ENCODE data around the gene SIRT5.

SIRT5 gene

GRCh38 chr6:13629459-13630116 lies 55.2 kb downstream of the SIRT5 start:
- H3K27ac ChIP-seq (ENCODE audit: low read length): no peak overlapping the region
- no peak overlapping the region for H3K4me2 ChIP-seq (ENCODE audit: low read length)
- H2AFZ ChIP-seq (ENCODE audit: low read depth, low read length): no peak overlapping the region
- peaks cover 13% of the 10 kb centered on the region for H3K36me3 ChIP-seq (replicated peaks; ENCODE audit: low read depth, low read length)
- no peaks in the 10 kb centered on the region for H3K9me3 ChIP-seq (ENCODE audit: insufficient read depth, low read length)
- no peak for TF ChIP-seq EZH2phosphoT487 (IDR thresholded peaks at IDR 0.05; ENCODE audit: low read depth)
- no peak for TF ChIP-seq CTCF (IDR thresholded peaks at IDR 0.05; ENCODE audit: low read depth, low read length)
- no peak overlapping the region for H3K4me3 ChIP-seq (ENCODE audit: low read length)
- no peak overlapping the region for H3K9ac ChIP-seq (ENCODE audit: low read length)
- no peaks in the 10 kb centered on the region for H3K79me2 ChIP-seq (ENCODE audit: low read length)
- H4K20me1 ChIP-seq (ENCODE audit: insufficient read depth, low read length): no peaks in the 10 kb centered on the region
- H3K4me1 ChIP-seq (ENCODE audit: low read length): peaks cover 3% of the 10 kb centered on the region; the same call in 1 of the 2 replicates
- H3K27me3 ChIP-seq (ENCODE audit: low read depth, low read length): no peaks in the 10 kb centered on the region

- Histone ChIP-seq H3K9me3 (ENCODE audit: insufficient read depth, low read length) (no peaks in the 10 kb centered on the region), H3K27ac (ENCODE audit: low read length) (no peak overlapping the region), H3K9ac (ENCODE audit: low read length) (no peak overlapping the region), H3K27me3 (ENCODE audit: low read depth, low read length) (no peaks in the 10 kb centered on the region), H3K4me1 (ENCODE audit: low read length) (peaks cover 3% of the 10 kb centered on the region; the same call in 1 of the 2 replicates), H3K4me2 (ENCODE audit: low read length) (no peak overlapping the region), H3K36me3 (replicated peaks; ENCODE audit: low read depth, low read length) (peaks cover 10% of the 10 kb centered on the region), H3K79me2 (ENCODE audit: low read length) (no peaks in the 10 kb centered on the region), H4K20me1 (ENCODE audit: insufficient read depth, low read length) (no peaks in the 10 kb centered on the region), H3K4me3 (ENCODE audit: low read length) (no peak overlapping the region), H2AFZ (ENCODE audit: low read depth, low read length) (no peak overlapping the region)
- TF ChIP-seq EZH2phosphoT487 (IDR thresholded peaks at IDR 0.05; ENCODE audit: low read depth): no peak
- TF ChIP-seq CTCF (IDR thresholded peaks at IDR 0.05; ENCODE audit: low read depth, low read length): no peak
Observed at GRCh38 chr6:13630499-13630898, 56.1 kb downstream of the SIRT5 start.

- Histone ChIP-seq H3K4me3 (ENCODE audit: low read length) (no peak overlapping the region), H3K9me3 (ENCODE audit: insufficient read depth, low read length) (no peaks in the 10 kb centered on the region), H3K4me1 (ENCODE audit: low read length) (no peaks in the 10 kb centered on the region), H3K9ac (ENCODE audit: low read length) (no peak overlapping the region), H3K36me3 (replicated peaks; ENCODE audit: low read depth, low read length) (peaks cover 5% of the 10 kb centered on the region), H4K20me1 (ENCODE audit: insufficient read depth, low read length) (no peaks in the 10 kb centered on the region), H2AFZ (ENCODE audit: low read depth, low read length) (no peak overlapping the region), H3K27me3 (ENCODE audit: low read depth, low read length) (no peaks in the 10 kb centered on the region), H3K4me2 (ENCODE audit: low read length) (no peak overlapping the region), H3K79me2 (ENCODE audit: low read length) (no peaks in the 10 kb centered on the region), H3K27ac (ENCODE audit: low read length) (no peak overlapping the region)
- TF ChIP-seq CTCF (IDR thresholded peaks at IDR 0.05; ENCODE audit: low read depth, low read length): no peak
- TF ChIP-seq EZH2phosphoT487 (IDR thresholded peaks at IDR 0.05; ENCODE audit: low read depth): no peak
Observed at GRCh38 chr6:13633343-13633742, 58.9 kb downstream of the SIRT5 start.

GRCh38 chr6:13635948-13636658 lies 61.7 kb downstream of the SIRT5 start:
- H3K27ac ChIP-seq (ENCODE audit: low read length): no peak overlapping the region
- no peaks in the 10 kb centered on the region for H3K27me3 ChIP-seq (ENCODE audit: low read depth, low read length)
- H3K4me2 ChIP-seq (ENCODE audit: low read length): no peak overlapping the region
- peaks cover 5% of the 10 kb centered on the region for H3K36me3 ChIP-seq (replicated peaks; ENCODE audit: low read depth, low read length)
- H3K4me1 ChIP-seq (ENCODE audit: low read length): no peaks in the 10 kb centered on the region
- TF ChIP-seq EZH2phosphoT487 (IDR thresholded peaks at IDR 0.05; ENCODE audit: low read depth) (no peak), CTCF (IDR thresholded peaks at IDR 0.05; ENCODE audit: low read depth, low read length) (no peak)
- no peaks in the 10 kb centered on the region for H4K20me1 ChIP-seq (ENCODE audit: insufficient read depth, low read length)
- no peaks in the 10 kb centered on the region for H3K9me3 ChIP-seq (ENCODE audit: insufficient read depth, low read length)
- no peaks in the 10 kb centered on the region for H3K79me2 ChIP-seq (ENCODE audit: low read length)
- no peak overlapping the region for H3K4me3 ChIP-seq (ENCODE audit: low read length)
- no peak overlapping the region for H3K9ac ChIP-seq (ENCODE audit: low read length)
- H2AFZ ChIP-seq (ENCODE audit: low read depth, low read length): no peak overlapping the region

All from OCI-LY3 (cell line).